ENCODE data around the gene NLN. TPM values are rescaled to one million over a fixed set of nuclear protein-coding genes. Genes with fewer than 3 reads are reported as not detected.
A peak's percentile ranks its signal among the peaks of the same experiment; 100 is the strongest.
"Not testable (repeated sequence)": the region's sequence is repeated elsewhere in the genome, so short reads cannot be mapped to it uniquely, and the experiment has no call there.

The NLN gene
- polyA plus RNA-seq (ENCODE audit: insufficient read length in 4 of 4) = 10 to 100 TPM; 34.8 to 48.8 (median 43.3) TPM

- DNase-seq (ENCODE audit: low read depth in 4 of 4, low spot score in 3 of 4) = peak; percentile 77 to 82 (median 78)
Observed at GRCh38 chr5:65721720-65722574, at the start of gene NLN, which contains the start of gene SGTB. NLN (plus strand) TSS chr5:65722205; CDS start chr5:65722374, 169 bp downstream. SGTB (minus strand) TSS chr5:65722109; CDS start chr5:65720807, 1,302 bp downstream.

GRCh38 chr5:65672796-65673195, 49.2 kb upstream of the NLN start:
- no peak for DNase-seq (ENCODE audit: low read depth in 4 of 4, low spot score in 3 of 4)

DNA sequence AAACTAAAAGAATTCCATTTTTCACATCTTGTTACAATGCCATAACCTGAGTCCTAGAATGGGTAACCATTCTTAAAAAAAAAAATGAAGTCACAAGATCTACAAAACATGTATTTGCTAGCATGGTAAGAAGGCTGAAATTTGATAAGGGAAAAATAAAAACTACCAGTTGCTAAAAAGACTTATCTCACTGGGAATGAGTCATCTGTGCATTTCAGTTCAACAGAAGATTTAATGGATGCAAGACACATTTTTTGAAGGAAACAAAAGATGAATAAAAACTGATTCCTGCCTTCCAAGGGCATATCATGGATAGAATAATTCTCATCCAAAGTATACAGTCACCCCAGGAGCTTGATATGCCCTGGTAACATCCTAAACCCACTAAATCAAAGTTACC, 47.3 kb upstream of the NLN start:
- no peak for DNase-seq (ENCODE audit: low read depth in 4 of 4, low spot score in 3 of 4)

DNA sequence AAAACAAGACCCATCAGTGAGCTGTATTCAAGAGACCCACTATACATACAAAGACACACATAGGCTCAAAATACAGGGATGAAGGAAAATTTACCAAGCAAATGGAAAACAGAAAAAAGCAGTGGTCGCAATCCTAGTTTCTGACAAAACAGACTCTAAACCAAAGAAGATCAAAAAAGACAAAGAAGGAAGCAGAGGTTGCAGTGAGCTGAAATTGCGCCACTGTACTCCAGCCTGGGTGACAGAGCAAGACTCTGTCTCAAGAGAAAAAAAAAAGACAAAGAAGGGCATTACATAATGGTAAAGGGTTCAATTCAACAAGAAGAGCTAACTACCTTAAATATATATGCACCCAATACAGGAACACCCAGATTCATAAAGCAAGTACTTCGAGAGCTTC, 45.9 kb upstream of the NLN start:
- DNase-seq (ENCODE audit: low read depth in 4 of 4, low spot score in 3 of 4) = not testable (repeated sequence)

DNA sequence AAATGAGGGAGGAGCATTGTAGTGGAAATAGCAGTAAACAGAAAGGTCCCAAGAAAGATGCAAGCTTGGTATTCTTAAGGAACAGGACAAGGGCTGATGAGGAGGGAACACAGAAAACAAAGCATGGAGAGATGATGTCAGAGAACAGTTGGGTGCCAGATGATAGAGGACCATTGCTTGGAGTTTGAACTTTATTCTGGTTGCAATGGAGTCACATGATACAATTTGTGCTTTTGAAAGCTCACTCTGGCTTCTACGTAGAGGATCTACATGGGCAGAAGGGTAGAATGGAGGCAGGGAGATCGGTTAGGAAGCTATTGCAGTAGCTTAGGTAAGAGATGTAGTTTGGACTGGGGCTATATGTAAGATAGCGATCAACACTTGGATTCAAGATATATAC, 39.9 kb upstream of the NLN start:
- DNase-seq (ENCODE audit: low read depth in 4 of 4, low spot score in 3 of 4) = no peak

DNA sequence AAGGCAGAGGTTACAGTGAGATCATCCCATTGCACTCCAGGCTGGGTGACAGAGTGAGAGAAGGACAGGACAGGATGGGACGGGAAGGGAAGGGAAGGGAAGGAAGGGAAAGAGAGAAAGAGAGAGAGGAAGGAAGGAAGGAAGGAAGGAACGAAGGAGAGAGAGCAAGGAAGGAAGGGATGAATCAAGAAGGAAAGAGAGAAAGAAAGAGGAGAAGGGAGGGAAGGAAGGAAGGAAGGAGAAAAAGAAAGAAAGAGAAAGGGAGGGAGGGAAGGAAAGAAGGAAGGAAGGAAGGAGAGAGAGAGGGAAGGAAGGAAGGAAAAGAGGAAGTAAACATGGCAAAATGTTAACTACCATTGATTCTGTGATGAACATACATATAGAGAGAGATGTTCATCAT, 28.9 kb upstream of the NLN start:
- DNase-seq (ENCODE audit: low read depth in 4 of 4, low spot score in 3 of 4) = no peak

GRCh38 chr5:65695162-65695755, 26.7 kb upstream of the NLN start:
- no peak for DNase-seq (ENCODE audit: low read depth in 4 of 4, low spot score in 3 of 4)

GRCh38 chr5:65695896-65696295, 26.1 kb upstream of the NLN start:
- DNase-seq (ENCODE audit: low read depth in 4 of 4, low spot score in 3 of 4) = no peak

DNA sequence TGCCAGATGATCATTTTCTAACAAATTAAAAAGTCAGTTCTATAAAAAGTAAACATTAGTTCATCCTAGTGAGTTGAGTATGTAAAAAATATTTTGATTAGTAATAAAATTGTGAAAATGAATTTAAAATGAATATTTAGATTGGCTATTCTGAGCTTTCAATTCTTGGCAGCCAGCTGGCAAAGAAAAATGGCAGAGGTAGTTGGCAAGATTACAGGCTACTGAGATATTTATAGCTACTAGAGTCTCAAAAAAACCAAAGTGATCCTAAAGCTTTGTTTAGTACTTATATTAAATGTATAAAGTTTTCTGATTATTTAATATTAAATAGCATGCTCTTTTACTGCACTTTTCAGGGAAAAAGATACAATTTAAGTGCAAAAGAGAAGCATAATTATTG, 25.1 kb upstream of the NLN start:
- DNase-seq (ENCODE audit: low read depth in 4 of 4, low spot score in 3 of 4) = no peak

DNA sequence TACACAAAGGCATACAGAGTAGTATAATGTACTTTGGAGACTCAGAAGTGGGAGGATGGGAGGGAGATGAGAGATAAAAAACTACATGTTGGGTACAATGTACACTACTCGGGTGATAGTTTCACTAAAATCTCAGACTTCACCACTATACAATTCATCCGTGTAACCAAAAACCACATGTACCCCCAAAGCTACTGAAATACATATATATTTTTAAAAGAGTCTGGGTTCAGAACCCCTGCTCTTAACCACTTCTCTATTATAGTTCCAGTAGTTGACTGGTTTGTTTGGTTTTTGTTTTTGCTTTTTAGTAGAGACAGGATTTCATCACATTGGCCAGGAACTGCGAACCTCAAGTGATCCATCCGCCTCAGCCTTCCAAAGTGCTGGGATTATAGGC, 22.7 kb upstream of the NLN start:
- no peak for DNase-seq (ENCODE audit: low read depth in 4 of 4, low spot score in 3 of 4)

- no peak for DNase-seq (ENCODE audit: low read depth in 4 of 4, low spot score in 3 of 4)
Observed at GRCh38 chr5:65702036-65702435, 20.0 kb upstream of the NLN start.

DNA sequence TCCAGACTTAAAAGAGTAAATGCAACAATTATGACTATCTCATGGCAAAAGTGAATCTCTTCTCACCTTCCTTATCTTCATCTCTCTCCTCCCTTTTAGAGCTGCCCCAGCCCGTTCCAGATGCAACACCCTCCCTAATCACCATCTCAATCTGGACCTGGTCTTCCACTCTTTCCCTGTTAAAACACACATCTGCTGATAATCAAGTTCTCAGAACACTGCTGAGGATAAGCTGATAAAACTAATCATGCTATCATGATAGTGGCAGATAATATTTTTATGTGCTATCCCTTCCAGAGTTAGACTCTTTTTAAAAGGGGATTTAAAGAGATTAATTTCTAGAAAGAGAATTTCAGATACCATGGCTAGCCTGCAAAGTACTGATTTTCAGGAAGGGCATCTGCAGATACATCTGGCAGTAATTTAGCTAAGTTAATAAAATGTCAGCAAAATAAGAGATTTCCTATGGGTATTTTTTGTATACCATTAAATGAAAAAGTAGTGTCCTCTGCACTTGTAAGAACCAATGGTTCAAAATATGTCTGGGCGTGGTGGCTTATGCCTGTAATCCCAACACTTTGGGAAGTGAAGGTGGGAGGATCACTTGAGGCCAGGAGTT, 17.3 kb upstream of the NLN start:
- no peak for DNase-seq (ENCODE audit: low read depth in 4 of 4, low spot score in 3 of 4)

GRCh38 chr5:65707663-65708062, 14.3 kb upstream of the NLN start:
- DNase-seq (ENCODE audit: low read depth in 4 of 4, low spot score in 3 of 4) = no peak

DNA sequence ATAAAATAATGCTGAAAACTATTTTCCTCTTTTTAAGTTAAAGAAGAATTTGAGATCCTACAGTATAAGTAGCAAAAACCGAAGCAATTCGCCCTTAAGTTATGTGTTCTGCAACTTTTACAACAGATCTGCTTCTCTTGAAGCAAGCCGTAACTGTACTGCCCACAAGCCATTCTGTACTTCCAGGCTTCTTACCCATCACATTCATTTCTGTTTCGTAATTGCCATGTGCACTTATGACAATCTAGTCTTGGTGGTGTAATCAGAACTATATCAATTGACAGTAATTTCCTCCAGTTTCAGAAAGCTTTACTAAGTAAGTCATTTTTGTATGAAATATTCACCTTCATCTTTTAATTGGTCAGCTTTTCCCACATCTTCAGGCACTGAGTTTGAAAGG, 13.9 kb upstream of the NLN start:
- no peak for DNase-seq (ENCODE audit: low read depth in 4 of 4, low spot score in 3 of 4)

DNA sequence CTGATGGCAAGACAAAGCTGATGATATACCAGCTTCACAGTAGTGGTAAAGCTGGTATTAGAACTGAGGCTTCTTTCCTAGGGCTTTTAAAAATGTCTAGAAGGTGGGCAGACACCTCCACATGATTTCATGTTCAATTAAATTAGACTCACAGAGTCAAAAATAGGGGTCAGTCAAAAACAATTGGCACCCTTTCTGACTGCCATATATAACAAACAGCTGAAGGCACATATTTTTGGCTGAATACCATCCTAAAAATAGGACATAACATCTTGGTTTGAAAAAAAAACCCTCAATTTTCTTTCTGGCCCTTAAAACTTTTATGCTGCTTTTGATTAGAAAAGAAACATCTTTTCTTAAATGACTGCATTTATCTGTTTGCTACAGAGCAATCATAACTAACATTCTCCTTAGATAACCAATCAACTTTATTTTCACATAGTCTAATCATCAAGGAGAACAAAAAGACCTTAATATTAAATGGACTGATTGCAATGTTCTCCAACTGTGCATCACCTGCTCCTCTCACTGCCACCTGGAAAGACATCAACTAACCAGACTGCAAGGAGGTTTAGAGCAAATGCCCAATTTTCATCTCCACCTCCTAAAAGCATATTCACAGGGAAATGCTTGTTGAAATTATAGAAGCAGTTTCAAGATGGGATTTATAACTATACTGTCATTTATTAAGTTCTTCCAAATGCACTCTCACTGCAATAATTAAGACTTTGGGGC, 3.3 kb upstream of the NLN start:
- no peak for DNase-seq (ENCODE audit: low read depth in 4 of 4, low spot score in 3 of 4)

GRCh38 chr5:65721050-65721719, 820 bp upstream of the NLN start:
- peak in 3 of 4 donors; percentile 32 to 52 (median 38) for DNase-seq (ENCODE audit: low read depth in 4 of 4, low spot score in 3 of 4)

DNA sequence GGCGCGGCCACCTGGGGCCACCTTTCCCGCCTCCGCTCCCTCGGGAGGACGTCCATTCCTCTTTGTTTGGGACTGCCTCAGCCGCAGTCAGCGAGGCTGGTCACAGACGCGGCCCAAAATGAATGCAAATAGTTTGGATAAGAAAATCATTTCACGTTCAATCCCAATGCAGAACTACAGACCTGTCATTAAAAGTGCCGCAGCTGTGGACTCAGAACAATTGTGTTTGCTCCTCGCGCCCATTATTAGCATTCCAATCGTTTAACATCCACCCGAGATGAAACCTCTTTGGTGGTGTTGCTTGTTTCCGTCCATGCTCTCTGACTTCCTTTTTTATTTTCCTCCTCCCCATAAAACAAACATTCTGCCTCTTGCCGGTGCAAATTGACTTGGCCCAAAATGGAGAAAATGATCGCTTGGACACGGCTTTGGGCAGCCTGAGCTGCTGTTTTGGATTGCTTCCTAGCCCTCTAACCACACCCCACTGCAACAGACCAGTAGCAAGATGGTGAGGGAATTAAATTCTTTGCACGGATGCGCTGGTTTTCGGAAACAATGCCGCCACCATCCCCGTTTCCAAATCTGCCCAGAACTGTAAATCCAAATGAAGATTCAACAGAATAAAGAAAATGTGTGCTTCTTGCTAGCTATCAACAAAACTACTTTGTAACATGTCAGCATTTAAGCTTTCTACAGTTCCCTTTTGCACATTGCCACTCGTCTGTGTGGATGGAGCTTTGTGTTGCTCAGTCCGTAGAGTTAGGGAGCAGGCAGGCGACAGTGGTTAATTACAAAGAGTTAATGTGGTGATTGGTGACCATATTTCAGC, 784 bp downstream of the NLN start:
- peak; percentile 33 to 45 (median 43) for DNase-seq (ENCODE audit: low read depth in 4 of 4, low spot score in 3 of 4)

- no peak for DNase-seq (ENCODE audit: low read depth in 4 of 4, low spot score in 3 of 4)
Observed at GRCh38 chr5:65727491-65728156, 5.6 kb downstream of the NLN start.

GRCh38 chr5:65728218-65728617, 6.2 kb downstream of the NLN start:
- DNase-seq (ENCODE audit: low read depth in 4 of 4, low spot score in 3 of 4) = no peak

All from right renal pelvis (tissue), 4 donors.